ENCODE data around the gene PCGF2.

Gene PCGF2

GRCh38 chr17:38751808-38752307 is 3.7 kb upstream of the PCGF2 start:
- DNase-seq (ENCODE audit: low read depth in 2 of 3, low spot score in 2 of 3): peak; percentile 56 to 99 (median 92)

GRCh38 chr17:38751144-38751807 is 3.1 kb upstream of the PCGF2 start:
- DNase-seq (ENCODE audit: low read depth in 2 of 3, low spot score in 2 of 3): no peak

- no peak for DNase-seq (ENCODE audit: low read depth in 2 of 3, low spot score in 2 of 3)
These were observed 2.4 kb upstream of the PCGF2 start for GRCh38 chr17:38750312-38751121.

- no peak for DNase-seq (ENCODE audit: low read depth in 2 of 3, low spot score in 2 of 3)
These were observed 1.8 kb upstream of the PCGF2 start for GRCh38 chr17:38750044-38750311.

- no peak for DNase-seq (ENCODE audit: low read depth in 2 of 3, low spot score in 2 of 3)
These were observed 1.3 kb upstream of the PCGF2 start for GRCh38 chr17:38749223-38750043.

- DNase-seq (ENCODE audit: low read depth in 2 of 3, low spot score in 2 of 3): no peak
These were observed 721 bp upstream of the PCGF2 start for GRCh38 chr17:38748892-38749222.

GRCh38 chr17:38747463-38748148 is 530 bp downstream of the PCGF2 start:
- DNase-seq (ENCODE audit: low read depth in 2 of 3, low spot score in 2 of 3): no peak

GRCh38 chr17:38746849-38747462 is 1.2 kb downstream of the PCGF2 start:
- DNase-seq (ENCODE audit: low read depth in 2 of 3, low spot score in 2 of 3): no peak

- DNase-seq (ENCODE audit: low read depth in 2 of 3, low spot score in 2 of 3): no peak
These were observed 1.9 kb downstream of the PCGF2 start for GRCh38 chr17:38746004-38746848.

- DNase-seq (ENCODE audit: low read depth in 2 of 3, low spot score in 2 of 3): no peak
These were observed 2.6 kb downstream of the PCGF2 start for GRCh38 chr17:38745545-38745944.

GRCh38 chr17:38743556-38744171 is 4.5 kb downstream of the PCGF2 start:
- DNase-seq (ENCODE audit: low read depth in 2 of 3, low spot score in 2 of 3): no peak

- no peak for DNase-seq (ENCODE audit: low read depth in 2 of 3, low spot score in 2 of 3)
These were observed 5.5 kb downstream of the PCGF2 start for GRCh38 chr17:38742411-38743308.

- DNase-seq (ENCODE audit: low read depth in 2 of 3, low spot score in 2 of 3): no peak
These were observed 6.2 kb downstream of the PCGF2 start for GRCh38 chr17:38741921-38742410.

- DNase-seq (ENCODE audit: low read depth in 2 of 3, low spot score in 2 of 3): no peak
These were observed 6.7 kb downstream of the PCGF2 start for GRCh38 chr17:38741461-38741860.

- DNase-seq (ENCODE audit: low read depth in 2 of 3, low spot score in 2 of 3): no peak
These were observed 7.3 kb downstream of the PCGF2 start for GRCh38 chr17:38740806-38741205.

- DNase-seq (ENCODE audit: low read depth in 2 of 3, low spot score in 2 of 3): no peak
These were observed 8.1 kb downstream of the PCGF2 start for GRCh38 chr17:38740044-38740443.

- DNase-seq (ENCODE audit: low read depth in 2 of 3, low spot score in 2 of 3): no peak
These were observed 8.8 kb downstream of the PCGF2 start for GRCh38 chr17:38739305-38739704.

GRCh38 chr17:38738686-38739085 is 9.4 kb downstream of the PCGF2 start:
- no peak for DNase-seq (ENCODE audit: low read depth in 2 of 3, low spot score in 2 of 3)

Data from activated CD8-positive, alpha-beta memory T cell treated with anti-CD3 and anti-CD28 coated beads for 48 hours (primary cell).